HEK293 (cell line): ENCODE measurements around the gene INO80E.

Experiments used
- CTCF ChIA-PET: fragments of 350-600 bp; formaldehyde crosslinking; extraction: SDS; loops from one replicate; lab custom pipeline; 2021; ENCODE audit warnings: antibody characterized with exemption; lab: Yijun Ruan, JAX
- POLR2A ChIA-PET: fragments of 300-600 bp; formaldehyde crosslinking; extraction: SDS; loops from one replicate; lab custom pipeline; 2020; ENCODE audit warnings: antibody characterized with exemption, inconsistent platforms; lab: Yijun Ruan, JAX
- H3K27ac ChIP-seq: fragments of 200-500 bp; sonication (Bioruptor generic); 2 replicates; pipeline ENCODE4 v1.5.1; 2014; ENCODE audit warnings: low read depth, low read length, control low read depth, inconsistent platforms; ENCODE audit errors: extremely low read depth
- H3K36me3 ChIP-seq, 2 experiments: fragments of 200-500 bp in 1 of 2; sonication (Bioruptor generic) in 1 of 2; 1 replicate in 1 of 2; 2 replicates in 1 of 2; pipeline ENCODE4 v1.5.1; 2014 to 2017; ENCODE audit warnings: inconsistent platforms in 2 of 2, low read length in 2 of 2; ENCODE audit not compliant: control insufficient read depth in 2 of 2, insufficient read depth in 1 of 2
- H3K4me1 ChIP-seq: fragments of 200-500 bp; sonication (Bioruptor generic); 2 replicates; pipeline ENCODE4 v1.5.1; 2014; ENCODE audit warnings: mild to moderate bottlenecking, low read length, inconsistent platforms; ENCODE audit not compliant: control insufficient read depth, insufficient read depth
- H3K4me3 ChIP-seq: 2 replicates; pipeline ENCODE4 v1.5.1; 2011; ENCODE audit warnings: low read depth, mild to moderate bottlenecking, control low read depth, low read length, moderate library complexity
- H3K9me3 ChIP-seq: fragments of 200-500 bp; sonication (Bioruptor generic); 2 replicates; pipeline ENCODE4 v1.5.1; 2014; ENCODE audit warnings: low read depth, low read length, inconsistent platforms; ENCODE audit not compliant: control insufficient read depth, insufficient read depth
- BCL11A ChIP-seq: fragments of 450-650 bp; formaldehyde crosslinking; IDR thresholded peaks from 2 replicates; pipeline ENCODE4 v1.5.1; 2016; ENCODE audit warnings: low read depth, missing biosample characterization, missing genetic modification characterization
- GLIS1 ChIP-seq: fragments of 450-650 bp; formaldehyde crosslinking; IDR thresholded peaks from 2 replicates; pipeline ENCODE4 v1.5.1; 2016; ENCODE audit warnings: missing biosample characterization, missing genetic modification characterization
- HOXA7 ChIP-seq: sonication (generic); formaldehyde crosslinking; IDR thresholded peaks from 2 replicates; pipeline ENCODE4 v1.8.1; 2022; ENCODE audit warnings: missing genetic modification reagents, borderline replicate concordance
- KLF1 ChIP-seq: fragments of 450-650 bp; formaldehyde crosslinking; IDR thresholded peaks from 2 replicates; pipeline ENCODE4 v1.5.1; 2016; ENCODE audit warnings: missing biosample characterization, missing genetic modification characterization
- PRDM10 ChIP-seq: fragments of 450-650 bp; formaldehyde crosslinking; IDR thresholded peaks from 2 replicates; pipeline ENCODE4 v1.5.1; 2016; ENCODE audit warnings: missing biosample characterization, missing genetic modification characterization
- SP3 ChIP-seq: fragments of 450-650 bp; formaldehyde crosslinking; IDR thresholded peaks from 2 replicates; pipeline ENCODE4 v1.5.1; 2016; ENCODE audit warnings: missing biosample characterization, missing genetic modification characterization
- ZBTB26 ChIP-seq: fragments of 450-650 bp; formaldehyde crosslinking; optimal IDR thresholded peaks from 2 replicates; pipeline ENCODE3; 2016; ENCODE audit warnings: missing biosample characterization, mild to moderate bottlenecking, missing genetic modification characterization
- ZBTB48 ChIP-seq: fragments of 450-650 bp; formaldehyde crosslinking; IDR thresholded peaks from 2 replicates; pipeline ENCODE4 v1.5.1; 2016; ENCODE audit warnings: missing biosample characterization, missing genetic modification characterization
- ZNF114 ChIP-seq: fragments of 450-650 bp; formaldehyde crosslinking; IDR thresholded peaks from 2 replicates; pipeline ENCODE4 v1.5.0; 2017; ENCODE audit warnings: missing biosample characterization, missing genetic modification characterization
- ZNF148 ChIP-seq: fragments of 450-650 bp; formaldehyde crosslinking; IDR thresholded peaks from 2 replicates; pipeline ENCODE4 v1.5.0; 2017; ENCODE audit warnings: missing biosample characterization, missing genetic modification characterization, borderline replicate concordance
- ZNF155 ChIP-seq: fragments of 450-650 bp; formaldehyde crosslinking; IDR thresholded peaks from 2 replicates; pipeline ENCODE4 v1.5.1; 2016; ENCODE audit warnings: missing biosample characterization, missing genetic modification characterization
- ZNF175 ChIP-seq: fragments of 450-650 bp; formaldehyde crosslinking; IDR thresholded peaks from 2 replicates; pipeline ENCODE4 v1.5.1; 2016; ENCODE audit warnings: missing biosample characterization, missing genetic modification characterization
- ZNF18 ChIP-seq: fragments of 450-650 bp; formaldehyde crosslinking; IDR thresholded peaks from 2 replicates; pipeline ENCODE4 v1.5.1; 2016; ENCODE audit warnings: missing biosample characterization, missing genetic modification characterization
- ZNF266 ChIP-seq: fragments of 450-650 bp; formaldehyde crosslinking; IDR thresholded peaks from 2 replicates; pipeline ENCODE4 v1.5.1; 2016; ENCODE audit warnings: missing biosample characterization, missing genetic modification characterization, low read depth
- ZNF341 ChIP-seq: fragments of 450-650 bp; formaldehyde crosslinking; IDR thresholded peaks from 2 replicates; pipeline ENCODE4; 2016; ENCODE audit warnings: low read depth, missing biosample characterization, missing genetic modification characterization
- ZNF37A ChIP-seq: fragments of 450-650 bp; IDR thresholded peaks from 2 replicates; pipeline ENCODE4 v1.5.1; 2018; ENCODE audit warnings: missing biosample characterization, missing genetic modification characterization
- ZNF501 ChIP-seq: fragments of 450-650 bp; formaldehyde crosslinking; IDR thresholded peaks from 2 replicates; pipeline ENCODE4 v1.5.1; 2016; ENCODE audit warnings: missing biosample characterization, missing genetic modification characterization
- ZNF510 ChIP-seq: fragments of 450-650 bp; formaldehyde crosslinking; IDR thresholded peaks from 2 replicates; pipeline ENCODE4 v1.5.1; 2018; ENCODE audit warnings: mild to moderate bottlenecking, missing genetic modification characterization, missing biosample characterization; ENCODE audit not compliant: insufficient replicate concordance
- ZNF548 ChIP-seq: fragments of 450-650 bp; formaldehyde crosslinking; IDR thresholded peaks from 2 replicates; pipeline ENCODE4 v1.5.1; 2016; ENCODE audit warnings: missing biosample characterization, missing genetic modification characterization
- ZNF555 ChIP-seq: fragments of 450-650 bp; formaldehyde crosslinking; conservative IDR thresholded peaks from 2 replicates; pipeline ENCODE4 v1.5.1; 2017; ENCODE audit warnings: missing biosample characterization, mild to moderate bottlenecking, missing genetic modification characterization, inconsistent platforms
- ZNF560 ChIP-seq: fragments of 450-650 bp; formaldehyde crosslinking; IDR thresholded peaks from 2 replicates; pipeline ENCODE4 v1.5.1; 2017; ENCODE audit warnings: missing biosample characterization, missing genetic modification characterization, borderline replicate concordance
- ZNF645 ChIP-seq: fragments of 450-650 bp; formaldehyde crosslinking; IDR thresholded peaks from 2 replicates; pipeline ENCODE4; 2016; ENCODE audit warnings: missing biosample characterization, missing genetic modification characterization
- ZNF830 ChIP-seq: fragments of 450-650 bp; IDR thresholded peaks from 2 replicates; pipeline ENCODE4 v1.5.0; 2018; ENCODE audit warnings: missing biosample characterization, missing genetic modification characterization, low read depth, mild to moderate bottlenecking, moderate library complexity

INO80E gene

GRCh38 chr16:29968205-29968604 lies 27.8 kb upstream of the INO80E start (continued):
- no peak for TF ChIP-seq PRDM10 (tag by site-specific recombination)
- no peak for TF ChIP-seq GLIS1
- no peak for TF ChIP-seq ZNF555 (tag by site-specific recombination)
- TF ChIP-seq ZNF560 (tag by site-specific recombination), result no peak
- no peak for TF ChIP-seq ZNF510 (tag by site-specific recombination)

GRCh38 chr16:29971304-29971703 lies 24.7 kb upstream of the INO80E start:
- Histone ChIP-seq H3K36me3 (peaks cover 0 to 42% of the 10 kb centered on the region in 2 experiments; a peak in 2 of 3 replicates), H3K27ac (no peak overlapping the region), H3K4me3 (no peak overlapping the region), H3K9me3 (no peaks in the 10 kb centered on the region), H3K4me1 (peaks cover 8% of the 10 kb centered on the region)
- POLR2A ChIA-PET, result interaction anchor here (0.7 kb wide), 1 partner anchor 48 kb away, joined by 3 read pairs; no protein-coding TSS in a partner anchor
- CTCF ChIA-PET, result interaction anchor here (0.6 to 3.2 kb wide), 2 partner anchors 123 to 580 kb away, joined by 6 to 13 read pairs; no protein-coding TSS in a partner anchor
- TF ChIP-seq ZNF18 (tag by site-specific recombination) (no peak), ZNF830 (no peak), ZNF341 (no peak), ZBTB48 (tag by site-specific recombination) (no peak), ZNF266 (tag by site-specific recombination) (no peak), ZNF175 (tag by site-specific recombination) (no peak), ZNF645 (tag by site-specific recombination) (no peak), BCL11A (no peak), KLF1 (tag by site-specific recombination) (no peak), ZNF37A (no peak), ZNF155 (tag by site-specific recombination) (no peak), HOXA7 (CRISPR knock-in tag) (no peak), SP3 (tag by site-specific recombination) (no peak)

- no peak overlapping the region for H3K4me3 ChIP-seq
- H3K9me3 ChIP-seq, result no peaks in the 10 kb centered on the region
- peaks cover 0 to 54% of the 10 kb centered on the region in 2 experiments; a peak in 2 of 3 replicates for H3K36me3 ChIP-seq
- no peak overlapping the region for H3K27ac ChIP-seq
- CTCF ChIA-PET, result interaction anchor here (0.6 to 3.2 kb wide), 7 partner anchors 11 to 162 kb away, joined by 3 to 13 read pairs (median 4); partner anchors contain the start of genes KCTD13, PAGR1 and TMEM219
- POLR2A ChIA-PET, result interaction anchor here (1.6 to 5.4 kb wide), 7 partner anchors 9 to 73 kb away, joined by 3 to 58 read pairs (median 18); partner anchors contain the start of genes ASPHD1, HIRIP3, INO80E and KCTD13
- H3K4me1 ChIP-seq, result peaks cover 8% of the 10 kb centered on the region
- no peak for TF ChIP-seq ZNF114 (tag by site-specific recombination)
- TF ChIP-seq ZNF501 (tag by site-specific recombination), result no peak
- TF ChIP-seq ZBTB26 (tag by site-specific recombination), result no peak
- no peak for TF ChIP-seq ZNF148 (tag by site-specific recombination)
- no peak for TF ChIP-seq ZNF548 (tag by site-specific recombination)
Observed at GRCh38 chr16:29972500-29972899, 23.5 kb upstream of the INO80E start.
